ENCODE results near the gene GNG7. TPM values are rescaled to one million over a fixed set of nuclear protein-coding genes. Genes with fewer than 3 reads are reported as not detected.
"Not testable (repeated sequence)": the region's sequence is repeated elsewhere in the genome, so short reads cannot be mapped to it uniquely, and the experiment has no call there.

GNG7 gene
- total RNA-seq, 1 donor from 2014 or later: 1.7 TPM

DNA sequence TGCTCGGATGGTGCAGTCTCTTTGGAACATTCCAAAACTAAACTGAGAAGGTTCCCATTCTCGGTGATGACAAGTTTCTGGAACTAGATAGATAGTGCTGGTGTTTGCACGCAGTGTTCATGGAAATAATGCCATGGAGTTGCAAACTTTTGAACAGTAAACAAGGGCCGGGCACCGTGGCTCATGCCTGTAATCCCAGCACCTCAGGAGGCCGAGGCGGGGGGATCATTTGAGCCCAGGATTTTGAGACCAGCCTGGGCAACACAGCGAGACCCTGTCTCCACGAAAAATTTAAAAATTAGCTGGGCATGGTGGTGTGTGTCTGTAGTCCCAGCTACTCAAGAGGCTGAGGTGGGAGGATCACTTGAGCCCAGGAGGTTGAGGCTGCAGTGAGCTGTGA lies 95.7 kb downstream of the GNG7 start:
- DNase-seq (ENCODE audit: low spot score): not testable (repeated sequence)

- DNase-seq (ENCODE audit: low spot score): not testable (repeated sequence)
Measured at GRCh38 chr19:2605889-2606288, 96.6 kb downstream of the GNG7 start.

DNA sequence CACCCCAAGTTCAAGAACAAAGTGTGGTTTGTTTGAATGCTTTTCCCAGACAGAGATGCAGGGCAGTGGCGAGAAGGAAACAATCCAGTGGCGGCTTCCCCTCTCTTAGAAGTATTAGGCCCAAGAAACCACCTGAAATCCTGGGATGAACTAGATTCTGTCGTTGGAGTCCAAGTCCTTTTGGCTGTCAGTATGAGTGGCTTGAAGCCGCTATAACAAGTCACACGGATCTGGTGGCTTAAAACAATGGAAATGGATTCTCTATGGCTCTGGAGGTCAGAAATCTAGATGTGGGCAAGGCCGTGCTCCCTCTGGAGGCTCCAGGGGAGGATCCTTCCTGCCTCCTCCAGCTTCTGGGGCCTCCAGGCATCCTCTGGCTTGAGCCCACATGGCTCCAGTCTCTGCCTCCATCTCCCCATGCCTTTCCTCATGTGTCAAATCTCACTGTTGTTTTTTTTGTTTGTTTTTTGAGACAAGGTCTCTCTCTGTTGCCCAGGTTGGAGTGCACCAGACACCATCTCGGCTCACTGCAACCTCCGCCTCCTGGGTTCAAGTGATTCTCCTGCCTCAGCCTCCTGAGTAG lies 97.7 kb downstream of the GNG7 start:
- no peak for DNase-seq (ENCODE audit: low spot score)

- DNase-seq (ENCODE audit: low spot score): no peak
Measured at GRCh38 chr19:2603334-2603733, 99.2 kb downstream of the GNG7 start.

- DNase-seq (ENCODE audit: low spot score): no peak
Measured at GRCh38 chr19:2602391-2603181, 99.9 kb downstream of the GNG7 start.

DNA sequence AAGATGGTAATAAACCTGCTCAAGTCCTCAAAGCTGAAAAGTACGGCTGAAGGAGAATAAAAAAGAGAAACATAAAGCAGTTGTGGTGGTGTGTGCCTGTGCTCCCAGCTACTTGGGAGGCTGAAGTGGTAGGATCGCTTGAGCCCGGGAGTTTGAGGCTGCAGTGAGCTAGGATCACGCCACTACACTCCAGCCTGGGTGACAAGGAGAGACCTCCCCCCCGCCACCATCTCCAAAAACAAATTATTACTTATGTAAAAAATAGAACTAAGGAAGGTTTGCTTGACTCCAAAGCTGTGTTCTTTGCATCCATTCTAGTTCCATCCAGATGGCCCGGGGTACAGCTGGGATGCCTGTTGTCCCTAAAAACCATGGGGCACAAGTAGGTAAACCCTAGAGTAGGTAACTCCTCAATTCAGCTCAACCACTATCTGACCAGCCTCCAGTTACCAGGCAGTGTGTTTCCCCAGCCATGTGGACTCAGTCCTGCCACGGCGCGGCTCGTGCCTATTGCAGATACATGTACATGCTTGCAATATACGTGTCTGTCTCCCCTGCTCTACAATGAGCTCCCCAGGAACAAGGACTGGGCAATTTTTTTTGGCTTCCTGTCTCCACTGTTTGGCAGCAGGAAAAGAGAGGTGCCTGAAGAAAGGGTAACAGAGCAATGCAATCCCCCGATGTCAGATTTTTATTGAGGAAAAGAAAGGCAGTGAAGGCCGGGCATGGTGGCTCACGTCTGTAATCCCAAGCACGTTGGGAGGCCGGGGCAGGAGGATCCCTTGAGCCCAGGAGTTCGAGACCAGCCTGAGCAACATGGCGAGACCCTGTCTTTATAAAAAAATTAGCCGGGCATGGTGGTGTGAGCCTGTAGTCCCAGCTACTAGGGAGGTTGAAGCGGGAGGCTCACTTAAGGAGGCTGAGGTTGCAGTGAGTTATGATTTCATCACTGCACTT lies 101.3 kb downstream of the GNG7 start:
- DNase-seq (ENCODE audit: low spot score): no peak

DNA sequence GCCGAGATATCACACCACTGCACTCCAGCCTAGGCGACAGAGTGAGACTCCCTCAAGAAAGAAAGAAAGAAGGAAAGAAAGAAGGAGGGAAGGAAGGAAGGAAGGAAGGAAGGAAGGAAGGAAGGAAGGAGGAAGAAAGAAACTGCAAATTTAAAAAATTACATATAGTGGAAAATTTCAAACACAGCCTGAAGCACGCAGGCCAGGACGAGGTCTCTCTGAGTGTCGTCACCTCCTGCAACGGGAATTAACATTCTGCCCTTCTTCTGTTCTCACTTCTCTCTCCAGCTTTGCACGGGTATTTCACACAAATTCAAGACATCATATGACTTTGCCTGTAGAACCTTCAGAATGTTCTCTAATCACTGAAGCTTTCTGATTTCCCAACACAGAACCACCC lies 108.2 kb downstream of the GNG7 start:
- DNase-seq (ENCODE audit: low spot score): no peak

DNA sequence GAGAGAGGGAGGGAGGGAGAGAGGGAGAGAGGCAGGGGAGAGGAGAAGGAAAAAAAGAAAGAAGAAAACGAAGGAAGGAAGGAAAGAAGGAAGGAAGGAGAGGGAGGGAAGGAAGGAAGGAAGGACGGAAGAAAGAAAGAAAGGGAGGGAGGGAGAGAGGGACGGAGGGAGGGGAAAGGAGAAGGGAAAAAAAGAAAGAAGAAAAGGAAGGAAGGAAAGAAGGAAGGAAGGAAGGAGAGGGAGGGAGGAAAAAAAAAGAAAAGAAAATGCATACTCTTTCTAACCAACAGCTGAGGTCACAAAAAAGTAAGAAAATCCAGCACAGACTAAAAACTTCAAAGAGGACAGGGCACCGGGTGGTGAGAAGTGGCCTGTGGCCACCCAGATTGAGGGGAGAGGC lies 109.7 kb downstream of the GNG7 start:
- DNase-seq (ENCODE audit: low spot score): no peak

- no peak for DNase-seq (ENCODE audit: low spot score)
Measured at GRCh38 chr19:2591537-2592291, 110.8 kb downstream of the GNG7 start.

DNA sequence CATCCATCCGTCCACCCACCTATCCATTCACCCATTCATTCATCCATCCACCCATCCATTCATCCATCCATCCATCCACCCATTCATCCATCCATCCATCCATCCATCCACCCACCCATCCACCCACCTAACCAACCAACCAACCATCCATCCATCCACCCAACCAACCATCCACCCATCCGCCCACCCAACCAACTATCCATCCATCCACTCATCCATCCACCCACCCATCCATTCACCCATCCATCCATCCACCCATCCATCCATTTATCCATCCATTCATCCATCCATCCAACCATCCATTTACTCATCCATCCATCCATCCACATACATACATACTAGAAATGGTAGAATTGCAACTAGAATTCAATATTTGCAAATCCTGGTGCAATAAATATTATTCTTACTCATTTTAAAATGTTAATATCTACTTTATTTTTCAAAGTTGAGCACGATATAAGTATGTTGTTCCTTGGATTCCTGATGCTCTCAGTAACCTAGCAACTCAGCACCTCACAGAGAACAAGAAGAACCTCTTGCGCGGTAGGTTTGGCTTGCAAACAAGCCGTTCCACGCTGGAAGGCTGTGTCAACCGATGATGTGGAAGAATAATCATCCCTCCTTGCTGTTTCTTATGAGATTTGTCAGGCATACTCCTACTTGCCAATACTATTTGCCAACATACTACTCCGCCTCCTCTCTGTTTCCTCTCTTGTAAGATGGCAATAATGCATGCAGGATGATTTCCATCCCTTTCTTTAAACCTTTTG lies 111.7 kb downstream of the GNG7 start:
- no peak for DNase-seq (ENCODE audit: low spot score)

- DNase-seq (ENCODE audit: low spot score): no peak
Measured at GRCh38 chr19:2589441-2589840, 113.1 kb downstream of the GNG7 start.

DNA sequence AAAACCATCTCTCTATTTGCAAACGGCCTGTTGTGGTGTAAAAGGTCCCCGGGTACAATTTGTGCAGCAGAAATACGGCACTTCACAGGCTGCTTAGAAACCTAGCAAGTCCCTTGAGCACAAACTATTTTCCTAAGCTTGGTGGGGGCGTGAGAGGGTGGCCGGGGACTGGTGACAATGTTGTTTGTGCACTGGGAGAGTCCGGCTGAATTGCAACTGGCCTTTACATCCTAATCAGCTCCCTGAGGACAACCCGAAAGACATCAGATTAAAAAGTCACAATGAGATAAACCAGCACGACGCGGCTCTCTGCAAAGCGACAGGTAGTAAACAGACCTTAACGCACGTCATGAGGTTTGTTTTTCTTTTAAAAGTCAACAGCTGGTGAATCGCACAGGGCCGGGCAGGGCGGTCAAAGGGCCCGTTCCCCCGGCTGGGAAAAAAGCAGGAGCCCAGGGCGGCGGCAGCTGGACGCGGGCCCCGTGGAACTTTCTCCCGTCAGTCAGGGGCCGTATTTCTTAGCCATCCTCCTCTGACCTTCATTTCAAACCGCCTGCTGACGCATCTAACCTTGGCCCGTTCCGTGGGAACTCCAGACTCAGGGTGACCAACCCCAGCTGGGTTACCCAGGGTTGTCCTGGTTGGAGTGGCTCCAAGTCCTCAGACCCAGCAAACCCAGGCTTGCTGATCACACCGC lies 114.3 kb downstream of the GNG7 start:
- DNase-seq (ENCODE audit: low spot score): no peak

GRCh38 chr19:2587001-2587719 lies 115.3 kb downstream of the GNG7 start:
- DNase-seq (ENCODE audit: low spot score): no peak

GRCh38 chr19:2586196-2586595 lies 116.3 kb downstream of the GNG7 start:
- no peak for DNase-seq (ENCODE audit: low spot score)

GRCh38 chr19:2584002-2584401 lies 118.5 kb downstream of the GNG7 start:
- no peak for DNase-seq (ENCODE audit: low spot score)

- DNase-seq (ENCODE audit: low spot score): no peak
Measured at GRCh38 chr19:2582984-2583956, 119.2 kb downstream of the GNG7 start.

- DNase-seq (ENCODE audit: low spot score): not testable (repeated sequence)
Measured at GRCh38 chr19:2580396-2580795, 122.1 kb downstream of the GNG7 start.

Data from mesenteric fat pad (tissue), 1 donor.